Calu3 (cell line): ENCODE measurements around the gene NRP2. TPM values are rescaled to one million over a fixed set of nuclear protein-coding genes. Genes with fewer than 3 reads are reported as not detected.

Source experiments
- BruUV-seq: library from RNA; stranded (reverse); fragments of 400-500 nt; replicated peaks from 2 replicates; lab custom pipeline; 2021; lab: Mats Ljungman, UMichigan
- CTCF ChIA-PET: fragments of 300-600 bp; sonication (Branson Sonifier 250); formaldehyde crosslinking; loops from one replicate; lab custom pipeline; 2022; ENCODE audit warnings: antibody characterized with exemption; lab: Charles Lee
- DNase-seq: peaks from one replicate; pipeline ENCODE4 v3.0.0; 2022
- H3K27ac Mint-ChIP-seq: one replicate; pipeline ENCODE4 v1.8.0; 2022; ENCODE audit warnings: mixed read lengths; ENCODE audit not compliant: unreplicated experiment
- H3K27me3 Mint-ChIP-seq: one replicate; pipeline ENCODE4 v1.8.0; 2022; ENCODE audit warnings: mixed read lengths; ENCODE audit not compliant: unreplicated experiment
- H3K36me3 Mint-ChIP-seq: one replicate; pipeline ENCODE4 v1.8.0; 2022; ENCODE audit warnings: mild to moderate bottlenecking, moderate library complexity, mixed read lengths; ENCODE audit not compliant: insufficient read depth, unreplicated experiment
- H3K4me1 Mint-ChIP-seq: one replicate; pipeline ENCODE4 v1.8.0; 2022; ENCODE audit warnings: mild to moderate bottlenecking, low read depth, mixed read lengths; ENCODE audit not compliant: unreplicated experiment
- H3K4me3 Mint-ChIP-seq: one replicate; pipeline ENCODE4 v1.8.0; 2022; ENCODE audit warnings: mild to moderate bottlenecking, low read depth, moderate library complexity, mixed read lengths; ENCODE audit not compliant: unreplicated experiment
- H3K9me3 Mint-ChIP-seq: one replicate; pipeline ENCODE4 v1.8.0; 2022; ENCODE audit warnings: low read depth, mixed read lengths; ENCODE audit not compliant: unreplicated experiment
- intact Hi-C: fragments of 100-400 bp; cut with micrococcal nuclease; formaldehyde crosslinking; loops from one replicate; pipeline ENCODE4 v1.10.0; 2022; ENCODE audit not compliant: unreplicated experiment
- total RNA-seq: library from RNA; stranded (reverse); gene quantifications from 2 replicates; pipeline ENCODE4 v1.2.3, GENCODE V29; 2022
- TF ChIP-seq, protein P1 (sequence below): fragments of 200-600 bp; IDR thresholded peaks from one replicate; pipeline ENCODE4 v1.8.0; 2022; ENCODE audit warnings: antibody characterized with exemption; ENCODE audit not compliant: unreplicated experiment

NRP2 gene
- total RNA-seq, 1 experiment from 2014 or later = 19.9 TPM

DNA sequence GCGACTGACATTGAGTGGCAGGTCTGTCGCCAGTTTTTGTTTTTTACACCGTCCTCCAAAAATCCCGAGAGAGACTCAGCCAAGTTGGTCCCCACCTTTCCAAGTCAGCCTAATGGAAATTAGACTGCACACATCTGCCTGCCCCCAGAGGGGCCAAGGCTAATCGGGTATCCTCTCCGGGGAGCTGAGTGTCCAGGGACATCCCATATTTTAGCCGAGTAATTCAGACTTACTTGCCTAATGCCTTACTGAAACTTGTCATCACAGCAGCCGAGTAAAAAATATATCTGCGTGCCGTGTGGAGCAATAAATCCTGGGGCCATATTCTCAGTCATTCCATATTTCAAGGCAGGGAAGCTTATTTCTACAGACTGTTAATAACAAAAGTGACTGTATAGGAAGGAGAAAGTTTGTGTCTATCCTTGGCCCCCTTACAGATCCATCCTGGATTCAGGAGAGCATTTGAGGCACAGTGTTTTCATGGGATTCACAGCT lies 38.9 kb upstream of the NRP2 start:
- DNase-seq = no peak
- TF ChIP-seq, protein P1, sequence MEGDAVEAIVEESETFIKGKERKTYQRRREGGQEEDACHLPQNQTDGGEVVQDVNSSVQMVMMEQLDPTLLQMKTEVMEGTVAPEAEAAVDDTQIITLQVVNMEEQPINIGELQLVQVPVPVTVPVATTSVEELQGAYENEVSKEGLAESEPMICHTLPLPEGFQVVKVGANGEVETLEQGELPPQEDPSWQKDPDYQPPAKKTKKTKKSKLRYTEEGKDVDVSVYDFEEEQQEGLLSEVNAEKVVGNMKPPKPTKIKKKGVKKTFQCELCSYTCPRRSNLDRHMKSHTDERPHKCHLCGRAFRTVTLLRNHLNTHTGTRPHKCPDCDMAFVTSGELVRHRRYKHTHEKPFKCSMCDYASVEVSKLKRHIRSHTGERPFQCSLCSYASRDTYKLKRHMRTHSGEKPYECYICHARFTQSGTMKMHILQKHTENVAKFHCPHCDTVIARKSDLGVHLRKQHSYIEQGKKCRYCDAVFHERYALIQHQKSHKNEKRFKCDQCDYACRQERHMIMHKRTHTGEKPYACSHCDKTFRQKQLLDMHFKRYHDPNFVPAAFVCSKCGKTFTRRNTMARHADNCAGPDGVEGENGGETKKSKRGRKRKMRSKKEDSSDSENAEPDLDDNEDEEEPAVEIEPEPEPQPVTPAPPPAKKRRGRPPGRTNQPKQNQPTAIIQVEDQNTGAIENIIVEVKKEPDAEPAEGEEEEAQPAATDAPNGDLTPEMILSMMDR = no peak
- Mint-ChIP-seq H3K27ac (no peak overlapping the region), H3K9me3 (no peaks in the 10 kb centered on the region), H3K27me3 (no peaks in the 10 kb centered on the region), H3K4me1 (peaks cover 10% of the 10 kb centered on the region), H3K36me3 (no peaks in the 10 kb centered on the region), H3K4me3 (no peak overlapping the region)
- intact Hi-C loops = no loop called here
- no TSS peak for BruUV-seq
- CTCF ChIA-PET = no interaction called here

DNA sequence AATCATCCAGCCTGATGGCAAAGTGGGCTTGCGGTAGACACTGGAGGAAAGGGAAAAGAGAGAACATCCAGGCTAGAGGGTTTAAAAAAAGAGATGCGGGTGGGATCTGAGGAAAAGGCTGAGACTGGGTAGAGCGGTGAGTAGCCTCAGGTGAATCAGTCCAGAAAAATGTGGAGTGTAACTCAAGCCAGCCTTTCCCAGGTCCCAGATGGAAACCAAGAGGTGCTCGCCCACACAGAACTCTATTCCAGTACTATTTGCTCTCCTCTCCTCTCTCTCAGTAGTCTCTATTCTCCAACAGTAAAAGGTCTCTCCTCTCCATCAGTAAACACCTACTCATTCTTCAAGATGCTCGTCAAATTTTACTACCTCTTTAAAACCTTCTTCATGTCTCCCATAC lies 38.3 kb upstream of the NRP2 start:
- Mint-ChIP-seq H3K9me3 (no peaks in the 10 kb centered on the region), H3K27me3 (no peaks in the 10 kb centered on the region), H3K27ac (no peak overlapping the region), H3K4me1 (peaks cover 10% of the 10 kb centered on the region), H3K36me3 (no peaks in the 10 kb centered on the region), H3K4me3 (no peak overlapping the region)
- no TSS peak for BruUV-seq
- CTCF ChIA-PET = no interaction called here
- intact Hi-C loops = no loop called here
- TF ChIP-seq, protein P1 = no peak
- no peak for DNase-seq

DNA sequence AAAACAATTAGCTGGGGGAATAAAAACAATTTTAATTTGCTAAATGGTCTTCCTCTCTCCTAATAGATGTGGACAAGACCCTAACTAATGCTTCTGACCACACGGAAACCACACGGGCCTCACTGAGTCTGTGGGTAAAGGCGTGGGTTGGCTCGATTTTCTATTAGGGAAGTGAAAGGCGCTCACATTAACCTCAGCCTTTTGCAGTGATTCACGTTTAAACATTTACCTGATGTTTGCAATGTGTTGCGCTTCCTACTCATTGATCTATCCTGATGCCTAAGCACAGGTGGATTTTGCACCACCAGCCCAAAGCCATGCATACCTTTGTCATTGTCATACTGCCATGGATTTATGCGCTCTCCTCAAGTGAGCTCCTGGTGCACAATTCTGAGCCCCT lies 35.6 kb upstream of the NRP2 start:
- no peaks in the 10 kb centered on the region for H3K27me3 Mint-ChIP-seq
- CTCF ChIA-PET = no interaction called here
- intact Hi-C loops = no loop called here
- H3K36me3 Mint-ChIP-seq = no peaks in the 10 kb centered on the region
- BruUV-seq = no TSS peak
- no peaks in the 10 kb centered on the region for H3K9me3 Mint-ChIP-seq
- TF ChIP-seq, protein P1 = no peak
- peak; percentile 4 for DNase-seq
- peaks cover 10% of the 10 kb centered on the region for H3K4me1 Mint-ChIP-seq
- no peak overlapping the region for H3K4me3 Mint-ChIP-seq
- no peak overlapping the region for H3K27ac Mint-ChIP-seq

DNA sequence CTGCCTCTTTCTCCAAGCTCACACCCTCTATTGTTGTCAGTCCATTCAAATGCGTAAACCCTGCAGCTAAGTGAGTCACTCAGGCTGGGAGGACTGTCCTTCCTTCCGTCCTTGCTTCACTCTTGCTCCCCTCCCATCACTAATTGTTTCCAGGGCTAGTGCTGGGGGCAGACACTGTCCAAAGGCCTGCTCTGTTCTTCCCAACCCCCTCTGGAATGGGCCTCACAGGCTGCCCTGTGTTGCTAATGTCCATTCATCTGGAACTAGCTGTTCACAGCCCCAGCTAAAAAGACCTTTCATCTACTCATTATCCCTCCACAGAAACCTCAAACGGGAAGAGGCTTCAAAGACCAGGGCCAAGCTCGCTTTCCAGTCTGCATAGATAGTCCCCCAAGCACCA lies 31.9 kb upstream of the NRP2 start:
- TF ChIP-seq, protein P1 = no peak
- no peak for DNase-seq
- no peaks in the 10 kb centered on the region for H3K36me3 Mint-ChIP-seq
- CTCF ChIA-PET = no interaction called here
- intact Hi-C loops = no loop called here
- H3K27ac Mint-ChIP-seq = no peak overlapping the region
- peaks cover 10% of the 10 kb centered on the region for H3K4me1 Mint-ChIP-seq
- H3K4me3 Mint-ChIP-seq = no peak overlapping the region
- BruUV-seq = no TSS peak
- peaks cover 6% of the 10 kb centered on the region for H3K27me3 Mint-ChIP-seq
- no peaks in the 10 kb centered on the region for H3K9me3 Mint-ChIP-seq
